AML-193 (cell line): ENCODE measurements around the gene FDX2.
A peak's percentile ranks its signal among the peaks of the same experiment; 100 is the strongest.

Source experiments
- DNase-seq, 2 experiments: peaks; one replicate each; lab custom pipeline; 2025; lab: John Stamatoyannopoulos, UW

FDX2 gene

GRCh38 chr19:10299545-10300458 is 16.0 kb downstream of the FDX2 start:
- peak; percentile 25 to 42 for DNase-seq

DNA sequence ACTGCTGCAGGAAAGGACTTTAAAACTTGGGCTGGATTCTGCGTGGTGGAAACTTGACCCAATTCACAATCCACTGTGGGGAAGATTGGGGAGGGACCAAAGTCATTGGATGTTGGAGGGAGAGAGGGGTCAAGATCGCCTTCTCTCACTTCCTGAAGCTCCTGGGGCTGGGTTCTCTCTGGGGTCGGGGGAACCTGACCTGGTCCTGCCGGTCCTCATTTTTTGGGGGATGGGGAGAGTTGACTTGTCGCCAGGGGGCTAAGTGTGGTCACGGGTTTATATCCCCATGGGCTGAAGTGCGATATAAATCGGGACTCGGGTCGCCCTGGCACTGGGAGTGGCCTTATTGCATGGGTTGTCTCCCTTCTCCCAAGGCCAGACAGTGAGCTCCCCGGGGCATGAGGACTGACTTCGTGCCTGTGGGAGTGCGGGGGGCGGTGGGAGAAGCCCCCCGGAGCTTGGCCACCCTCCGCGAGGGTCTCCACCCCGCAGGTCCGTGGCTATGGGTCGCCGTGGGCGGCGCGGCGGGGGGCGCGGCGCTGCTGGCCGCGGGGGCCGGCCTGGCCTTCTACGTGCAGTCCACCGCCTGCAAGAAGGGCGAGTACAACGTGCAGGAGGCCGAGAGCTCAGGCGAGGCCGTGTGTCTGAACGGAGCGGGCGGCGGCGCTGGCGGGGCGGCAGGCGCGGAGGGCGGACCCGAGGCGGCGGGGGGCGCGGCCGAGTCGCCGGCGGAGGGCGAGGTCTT is 19.8 kb downstream of the FDX2 start:
- no peak for DNase-seq

GRCh38 chr19:10295305-10295846 is 20.4 kb downstream of the FDX2 start:
- no peak for DNase-seq

DNA sequence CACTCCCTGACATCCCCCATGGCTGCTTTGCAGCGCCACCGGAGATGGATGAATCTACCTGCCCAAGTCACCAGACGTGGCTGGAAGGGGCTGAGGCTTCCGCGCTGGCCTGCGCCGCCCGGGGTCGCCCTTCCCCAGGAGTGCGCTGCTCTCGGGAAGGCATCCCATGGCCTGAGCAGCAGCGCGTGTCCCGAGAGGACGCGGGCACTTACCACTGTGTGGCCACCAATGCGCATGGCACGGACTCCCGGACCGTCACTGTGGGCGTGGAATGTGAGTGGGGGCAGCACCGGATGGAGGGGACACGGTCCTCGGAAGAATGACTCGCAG is 21.5 kb downstream of the FDX2 start:
- DNase-seq: no peak

DNA sequence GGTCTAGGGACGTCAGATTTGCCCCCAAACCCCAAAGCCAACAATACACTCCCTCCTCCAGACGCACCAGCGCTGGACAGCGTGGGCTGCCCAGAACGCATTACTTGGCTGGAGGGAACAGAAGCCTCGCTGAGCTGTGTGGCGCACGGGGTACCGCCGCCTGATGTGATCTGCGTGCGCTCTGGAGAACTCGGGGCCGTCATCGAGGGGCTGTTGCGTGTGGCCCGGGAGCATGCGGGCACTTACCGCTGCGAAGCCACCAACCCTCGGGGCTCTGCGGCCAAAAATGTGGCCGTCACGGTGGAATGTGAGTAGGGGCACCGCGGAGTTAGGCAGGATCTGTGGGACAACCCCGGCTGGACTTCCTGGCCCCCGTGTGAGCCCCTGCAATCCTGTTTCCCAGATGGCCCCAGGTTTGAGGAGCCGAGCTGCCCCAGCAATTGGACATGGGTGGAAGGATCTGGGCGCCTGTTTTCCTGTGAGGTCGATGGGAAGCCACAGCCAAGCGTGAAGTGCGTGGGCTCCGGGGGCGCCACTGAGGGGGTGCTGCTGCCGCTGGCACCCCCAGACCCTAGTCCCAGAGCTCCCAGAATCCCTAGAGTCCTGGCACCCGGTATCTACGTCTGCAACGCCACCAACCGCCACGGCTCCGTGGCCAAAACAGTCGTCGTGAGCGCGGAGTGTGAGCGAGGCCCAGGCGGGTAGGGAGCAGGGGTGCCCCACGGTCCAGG is 22.0 kb downstream of the FDX2 start:
- no peak for DNase-seq

GRCh38 chr19:10292789-10293636 is 22.8 kb downstream of the FDX2 start:
- DNase-seq: no peak

DNA sequence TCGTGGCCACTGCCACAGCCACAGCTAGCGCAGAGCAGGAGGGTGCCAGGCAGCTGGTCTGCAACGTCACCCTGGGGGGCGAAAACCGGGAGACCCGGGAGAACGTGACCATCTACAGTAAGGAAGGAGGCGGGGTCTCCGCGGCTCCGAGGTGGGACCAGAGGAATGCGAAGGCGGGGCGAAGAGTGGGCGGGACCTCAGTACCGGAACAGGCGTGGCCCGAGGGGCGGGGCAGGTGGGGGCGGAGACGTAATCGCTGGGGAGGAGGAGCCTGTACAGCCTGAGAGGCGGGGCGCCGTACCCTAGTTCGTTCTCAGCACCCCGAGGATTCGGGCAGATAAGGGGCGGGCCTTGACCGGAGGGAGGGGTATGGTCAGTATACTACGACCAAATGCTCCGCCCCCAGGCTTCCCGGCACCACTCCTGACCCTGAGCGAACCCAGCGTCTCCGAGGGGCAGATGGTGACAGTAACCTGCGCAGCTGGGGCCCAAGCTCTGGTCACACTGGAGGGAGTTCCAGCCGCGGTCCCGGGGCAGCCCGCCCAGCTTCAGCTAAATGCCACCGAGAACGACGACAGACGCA is 23.5 kb downstream of the FDX2 start:
- DNase-seq: no peak

- no peak for DNase-seq
Observed at GRCh38 chr19:10291554-10292205, 24.1 kb downstream of the FDX2 start.

DNA sequence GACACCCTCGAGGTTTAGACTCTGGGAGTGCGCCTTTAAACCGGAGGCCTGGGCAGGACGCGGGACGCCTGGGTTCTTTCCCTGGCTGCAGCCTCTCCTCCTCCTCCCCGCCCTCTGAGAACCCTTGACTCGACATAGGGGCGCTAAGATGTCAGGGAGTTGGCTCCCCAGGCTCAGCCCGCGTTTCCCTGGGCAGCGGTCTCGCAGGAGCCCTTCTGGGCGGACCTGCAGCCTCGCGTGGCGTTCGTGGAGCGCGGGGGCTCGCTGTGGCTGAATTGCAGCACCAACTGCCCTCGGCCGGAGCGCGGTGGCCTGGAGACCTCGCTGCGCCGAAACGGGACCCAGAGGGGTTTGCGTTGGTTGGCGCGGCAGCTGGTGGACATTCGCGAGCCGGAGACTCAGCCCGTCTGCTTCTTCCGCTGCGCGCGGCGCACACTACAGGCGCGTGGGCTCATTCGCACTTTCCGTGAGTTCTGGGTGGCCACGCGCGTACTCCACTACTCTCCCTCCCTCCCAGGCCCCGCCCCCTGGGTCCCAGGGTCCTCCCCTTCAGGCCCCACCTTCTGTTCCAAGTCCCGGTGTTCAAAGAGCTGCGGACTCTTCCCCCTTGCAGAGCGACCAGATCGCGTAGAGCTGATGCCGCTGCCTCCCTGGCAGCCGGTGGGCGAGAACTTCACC is 24.8 kb downstream of the FDX2 start:
- DNase-seq: no peak

DNA sequence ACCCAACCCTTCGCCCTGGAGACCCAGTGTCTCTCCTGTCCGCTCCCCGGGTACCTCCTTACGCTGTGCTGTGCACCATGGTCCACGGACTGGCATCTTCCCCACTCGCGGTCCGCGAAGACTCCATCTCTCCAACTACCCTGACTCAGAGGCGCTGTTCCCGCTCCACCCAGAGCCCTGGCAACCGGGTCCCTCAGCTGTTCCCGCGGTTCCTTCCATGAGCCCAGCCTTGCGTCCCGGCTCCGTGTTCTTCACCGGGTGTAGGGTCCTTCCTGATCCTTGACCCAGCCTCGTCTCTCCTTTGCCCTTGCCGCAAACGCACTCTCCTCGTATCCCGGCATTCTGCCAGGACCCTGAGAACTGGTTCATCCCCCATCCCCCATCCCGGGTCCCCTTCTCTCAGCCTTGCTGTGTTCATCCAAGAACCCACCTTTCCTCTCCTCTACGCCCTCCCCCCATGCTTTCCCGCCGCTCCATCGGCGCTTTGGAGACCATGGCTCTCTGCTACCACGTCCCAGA is 25.4 kb downstream of the FDX2 start:
- no peak for DNase-seq

GRCh38 chr19:10289836-10290356 is 25.9 kb downstream of the FDX2 start, which contains the start of gene ICAM5:
TSS of gene ICAM5 (plus strand) at chr19:10289952. CDS start at chr19:10290044, 92 bp downstream.
- DNase-seq: no peak

- peak in 1 of 2 experiments; percentile 13 for DNase-seq
Observed at GRCh38 chr19:10289167-10289835, 26.5 kb downstream of the FDX2 start.

GRCh38 chr19:10288662-10289166 is 27.1 kb downstream of the FDX2 start:
- peak; percentile 25 to 26 for DNase-seq

GRCh38 chr19:10286803-10287737 is 28.7 kb downstream of the FDX2 start, which contains the start of gene ICAM4:
TSS of gene ICAM4 (plus strand) at chr19:10286955. CDS start at chr19:10287013, 58 bp downstream.
- DNase-seq: peak; percentile 71 to 73

- DNase-seq: no peak
Observed at GRCh38 chr19:10285393-10285792, 30.4 kb downstream of the FDX2 start.

DNA sequence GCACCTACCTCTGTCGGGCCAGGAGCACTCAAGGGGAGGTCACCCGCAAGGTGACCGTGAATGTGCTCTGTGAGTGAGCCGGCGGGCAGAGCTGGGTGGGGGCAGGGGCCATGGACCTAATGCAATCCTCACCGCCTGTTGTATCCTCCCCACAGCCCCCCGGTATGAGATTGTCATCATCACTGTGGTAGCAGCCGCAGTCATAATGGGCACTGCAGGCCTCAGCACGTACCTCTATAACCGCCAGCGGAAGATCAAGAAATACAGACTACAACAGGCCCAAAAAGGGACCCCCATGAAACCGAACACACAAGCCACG is 30.9 kb downstream of the FDX2 start:
- DNase-seq: no peak
